Osteoblast (primary cell): ENCODE results near the gene RRP36. TPM values are rescaled to one million over a fixed set of nuclear protein-coding genes. Genes with fewer than 3 reads are reported as not detected.

Experiments used
- DNase-seq: peaks from one replicate; pipeline ENCODE4 v3.0.0; 2011; ENCODE audit warnings: low spot score, mixed read lengths; ENCODE audit not compliant: insufficient read length; ENCODE audit errors: missing footprints
- H2AFZ ChIP-seq: 2 replicates; pipeline ENCODE4 v1.6.0; 2011; ENCODE audit warnings: mild to moderate bottlenecking, low read length
- H3K27ac ChIP-seq: 2 replicates; pipeline ENCODE4 v1.5.1; 2011; ENCODE audit warnings: mild to moderate bottlenecking, low read depth, low read length, moderate library complexity
- H3K27me3 ChIP-seq: 2 replicates; pipeline ENCODE4 v1.6.0; 2012; ENCODE audit warnings: mild to moderate bottlenecking, control low read depth, inconsistent platforms, low read length, moderate library complexity; ENCODE audit not compliant: insufficient read depth
- H3K36me3 ChIP-seq: 2 replicates; pipeline ENCODE4 v1.5.1; 2011; ENCODE audit warnings: mild to moderate bottlenecking, low read length, control low read depth, moderate library complexity; ENCODE audit not compliant: insufficient read depth
- H3K4me1 ChIP-seq: 2 replicates; pipeline ENCODE4 v1.5.1; 2011; ENCODE audit warnings: mild to moderate bottlenecking, low read length, control low read depth, moderate library complexity; ENCODE audit not compliant: insufficient read depth
- H3K4me2 ChIP-seq: 2 replicates; pipeline ENCODE4 v1.6.0; 2011; ENCODE audit warnings: mild to moderate bottlenecking, low read length; ENCODE audit not compliant: insufficient read depth
- H3K4me3 ChIP-seq: fragments of 200-600 bp; sonication (generic); 3 replicates; pipeline ENCODE4 v1.5.1; 2012; ENCODE audit warnings: mild to moderate bottlenecking, low read length, inconsistent platforms; ENCODE audit not compliant: insufficient read depth
- H3K79me2 ChIP-seq: 2 replicates; pipeline ENCODE4 v1.6.0; 2012; ENCODE audit warnings: mild to moderate bottlenecking, low read length, control low read depth, inconsistent platforms; ENCODE audit not compliant: insufficient read depth
- H3K9me3 ChIP-seq: 2 replicates; pipeline ENCODE4 v1.5.1; 2011; ENCODE audit warnings: low read depth, low read length, control low read depth
- H4K20me1 ChIP-seq: 2 replicates; pipeline ENCODE4 v1.6.0; 2012; ENCODE audit warnings: mild to moderate bottlenecking, low read length, control low read depth; ENCODE audit not compliant: insufficient read depth
- CTCF ChIP-seq: IDR thresholded peaks from 2 replicates; pipeline ENCODE4 v1.5.1; 2011; ENCODE audit warnings: mild to moderate bottlenecking, low read depth, low read length, moderate library complexity; ENCODE audit errors: extremely low read depth
- total RNA-seq: library from RNA; depleted of rRNA; stranded (reverse); fragments of >200 nt; gene quantifications from 2 replicates; pipeline ENCODE4 v1.2.3, GENCODE V29; 2012

The RRP36 gene
- total RNA-seq, 1 donor: 84.0 TPM

- Histone ChIP-seq H4K20me1 (peaks cover 34% of the 10 kb centered on the region), H3K9me3 (no peaks in the 10 kb centered on the region), H3K36me3 (peaks cover 53% of the 10 kb centered on the region), H3K79me2 (peaks cover 85% of the 10 kb centered on the region), H3K27me3 (no peaks in the 10 kb centered on the region), H2AFZ (peak within 1 kb of the TSS; percentile 91), H3K4me1 (peaks cover 28% of the 10 kb centered on the region), H3K4me2 (peak within 1 kb of the TSS; percentile 95), H3K4me3 (peak within 1 kb of the TSS; percentile 98), H3K27ac (peak within 1 kb of the TSS; percentile 87)
- TF ChIP-seq CTCF: no peak
- peak; percentile 100 for DNase-seq
Observed at GRCh38 chr6:43013843-43014433, 7.5 kb upstream of the RRP36 start, which contains the start of the genes KLHDC3 and MEA1. Gene KLHDC3 (plus strand): TSS chr6:43014249. CDS start chr6:43017193, 2,944 bp downstream. Gene MEA1 (minus strand): TSS chr6:43013946. CDS start chr6:43013813, 133 bp downstream.

- no peaks in the 10 kb centered on the region for H3K9me3 ChIP-seq
- peak; percentile 92 for DNase-seq
- H3K36me3 ChIP-seq: peaks cover 55% of the 10 kb centered on the region
- H3K4me3 ChIP-seq: peak overlapping the region; percentile 98
- H3K79me2 ChIP-seq: peaks cover 87% of the 10 kb centered on the region
- TF ChIP-seq CTCF: no peak
- H2AFZ ChIP-seq: peak overlapping the region; percentile 79
- peak overlapping the region; percentile 95 for H3K4me2 ChIP-seq
- no peaks in the 10 kb centered on the region for H3K27me3 ChIP-seq
- H4K20me1 ChIP-seq: peaks cover 34% of the 10 kb centered on the region
- H3K27ac ChIP-seq: peak overlapping the region; percentile 87
- H3K4me1 ChIP-seq: peaks cover 28% of the 10 kb centered on the region
Observed at GRCh38 chr6:43014434-43014909, 7.0 kb upstream of the RRP36 start.

- Histone ChIP-seq H3K27ac (peak overlapping the region; percentile 43), H3K36me3 (peaks cover 49% of the 10 kb centered on the region)
Observed at GRCh38 chr6:43016176-43016942, 5.1 kb upstream of the RRP36 start.

More at GRCh38 chr6:43016176-43016942, 5.1 kb upstream of the RRP36 start:
- Histone ChIP-seq H3K4me2 (peak overlapping the region; percentile 58), H3K27me3 (no peaks in the 10 kb centered on the region), H4K20me1 (peaks cover 34% of the 10 kb centered on the region), H3K9me3 (no peaks in the 10 kb centered on the region), H2AFZ (no peak overlapping the region), H3K4me3 (peak overlapping the region; percentile 27), H3K4me1 (peaks cover 38% of the 10 kb centered on the region), H3K79me2 (peaks cover 87% of the 10 kb centered on the region)
- DNase-seq: peak; percentile 86
- TF ChIP-seq CTCF: no peak
